Effector memory CD8-positive, alpha-beta T cell (primary cell): ENCODE results near the gene WLS.
"Not testable (repeated sequence)": the region's sequence is repeated elsewhere in the genome, so short reads cannot be mapped to it uniquely, and the experiment has no call there.

Source experiments
- ATAC-seq: fragments of 150-1000 bp; cut with Tn5 transposase; replicated peaks from 2 replicates; pipeline ENCODE4 v1.10.0; 2021; ENCODE audit warnings: mild to moderate bottlenecking, moderate library complexity
- DNase-seq, 3 experiments: peaks; one replicate each; pipeline ENCODE4 v3.0.0; 2021
- H3K27ac Mint-ChIP-seq, 2 donors: one replicate each; pipeline ENCODE4 v1.8.0; 2022; ENCODE audit warnings: mild to moderate bottlenecking in 2 of 2, mixed read lengths in 2 of 2, moderate library complexity in 2 of 2
- H3K27me3 Mint-ChIP-seq, 2 donors: one replicate each; pipeline ENCODE4 v1.8.0; 2022; ENCODE audit warnings: mixed read lengths in 2 of 2
- H3K36me3 Mint-ChIP-seq: one replicate; pipeline ENCODE4 v1.8.0; 2022; ENCODE audit warnings: mild to moderate bottlenecking, moderate library complexity, mixed read lengths; ENCODE audit not compliant: insufficient read depth
- H3K4me1 Mint-ChIP-seq, 2 donors: one replicate each; pipeline ENCODE4 v1.8.0; 2022; ENCODE audit warnings: low read depth in 2 of 2, mixed read lengths in 2 of 2
- H3K4me3 Mint-ChIP-seq, 2 donors: one replicate each; pipeline ENCODE4 v1.8.0; 2022; ENCODE audit warnings: mild to moderate bottlenecking in 2 of 2, mixed read lengths in 2 of 2, moderate library complexity in 2 of 2
- H3K9me3 Mint-ChIP-seq, 2 donors: one replicate each; pipeline ENCODE4 v1.8.0; 2022; ENCODE audit warnings: mixed read lengths in 2 of 2

Gene WLS

DNA sequence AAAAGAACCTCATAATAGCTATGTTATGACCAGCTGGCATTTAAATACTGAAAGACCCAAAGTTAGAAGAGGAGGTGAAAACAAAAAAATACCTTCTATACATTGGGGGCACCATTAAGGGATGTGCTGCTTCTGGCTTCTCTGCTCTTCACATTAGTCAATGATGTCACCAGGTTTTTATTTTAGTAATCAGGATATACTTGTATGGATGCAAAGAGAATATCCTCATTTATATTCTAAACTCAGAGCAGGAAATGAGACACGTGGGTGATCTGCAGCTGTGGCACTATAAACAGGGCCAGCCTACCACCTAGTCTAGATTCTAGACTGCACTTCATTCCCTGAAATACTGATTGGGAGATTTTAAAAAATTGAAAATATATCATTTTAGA, 51.2 kb downstream of the WLS start:
- H3K27me3 Mint-ChIP-seq: peaks cover 0 to 9% of the 10 kb centered on the region in 2 donors
- no peak for DNase-seq
- no peak for ATAC-seq
- no peaks in the 10 kb centered on the region for H3K4me1 Mint-ChIP-seq
- no peak overlapping the region for H3K27ac Mint-ChIP-seq
- no peak overlapping the region for H3K4me3 Mint-ChIP-seq
- peaks cover 0 to 7% of the 10 kb centered on the region in 2 donors for H3K9me3 Mint-ChIP-seq
- no peaks in the 10 kb centered on the region for H3K36me3 Mint-ChIP-seq

DNA sequence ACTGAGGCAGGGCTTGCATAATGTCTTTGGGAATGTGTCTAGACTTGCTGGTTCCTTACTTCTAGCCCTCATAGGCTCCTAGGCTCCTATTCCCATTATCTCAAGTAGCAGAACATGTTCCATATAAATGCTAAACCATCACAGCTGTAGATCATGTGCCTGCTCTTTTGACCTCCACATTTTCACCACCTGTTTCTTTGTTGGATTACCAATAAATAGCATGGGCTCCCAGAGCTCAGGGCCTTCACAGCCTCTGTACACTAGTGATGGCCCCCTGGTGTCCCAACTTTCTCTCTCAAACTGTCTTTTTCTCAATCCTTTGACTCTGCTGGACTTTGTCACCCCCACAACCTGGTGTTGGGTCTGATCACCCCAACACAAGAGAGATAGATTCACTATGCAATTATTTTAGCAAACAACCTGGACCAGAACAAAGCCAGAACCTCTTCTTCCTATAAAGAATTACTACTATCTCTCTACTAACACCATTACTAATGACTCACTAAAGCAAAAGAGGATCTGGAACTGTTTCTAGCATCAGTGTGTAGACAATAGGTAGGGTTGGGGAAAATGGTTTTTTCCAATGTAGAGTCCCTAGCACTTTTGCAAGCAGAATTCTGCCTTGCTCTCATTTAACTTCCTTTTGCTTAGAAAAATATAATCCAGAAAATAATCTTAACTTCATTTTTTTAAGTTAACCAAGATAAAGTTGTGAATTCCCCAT, 51.7 kb downstream of the WLS start:
- Mint-ChIP-seq H3K4me3 (no peak overlapping the region), H3K4me1 (no peaks in the 10 kb centered on the region), H3K27ac (no peak overlapping the region), H3K9me3 (peaks cover 0 to 7% of the 10 kb centered on the region in 2 donors), H3K36me3 (no peaks in the 10 kb centered on the region), H3K27me3 (peaks cover 0 to 9% of the 10 kb centered on the region in 2 donors)
- ATAC-seq: no peak
- DNase-seq: no peak

- H3K27ac Mint-ChIP-seq: no peak overlapping the region
- H3K4me1 Mint-ChIP-seq: no peaks in the 10 kb centered on the region
- no peak for ATAC-seq
Measured at GRCh38 chr1:68178821-68179490, 53.4 kb downstream of the WLS start.

DNA sequence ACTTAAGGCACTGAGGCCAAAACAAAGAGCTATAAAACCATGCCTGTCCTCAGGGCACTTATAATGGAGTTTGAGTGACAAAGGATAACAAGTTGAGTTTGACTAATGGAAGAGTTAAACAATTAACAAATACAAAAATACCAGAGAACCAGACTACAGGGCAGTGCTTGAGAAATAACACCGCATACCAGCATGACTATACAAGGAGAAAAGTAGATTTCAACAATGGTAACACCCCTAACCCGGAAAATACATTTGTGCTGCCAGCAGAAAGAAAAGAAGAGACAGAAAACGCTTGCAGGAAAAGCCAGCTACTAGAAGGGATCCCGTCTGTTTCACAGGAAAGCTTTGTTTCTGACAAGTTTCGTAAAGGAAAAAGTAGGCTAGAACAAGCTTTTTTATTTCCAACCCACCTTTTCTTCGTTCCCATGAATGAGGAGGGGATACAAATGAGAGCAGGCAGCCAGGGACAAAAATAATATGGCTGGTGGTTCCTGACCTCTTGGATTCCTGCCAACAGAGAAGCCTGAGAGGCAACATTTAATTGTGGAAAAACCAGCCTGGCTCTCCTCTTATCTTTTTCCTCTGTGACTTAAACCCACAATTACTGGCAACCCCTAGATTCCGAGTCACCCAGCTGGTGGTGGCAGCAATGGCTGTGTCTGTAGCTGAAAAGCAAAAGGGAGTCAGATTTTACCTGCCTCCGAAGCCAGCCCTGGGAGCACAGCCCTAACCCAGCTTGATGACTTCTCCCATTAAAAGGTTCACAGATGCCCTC, 56.5 kb downstream of the WLS start:
- no peak for DNase-seq
- Mint-ChIP-seq H3K27me3 (no peaks in the 10 kb centered on the region), H3K27ac (no peak overlapping the region), H3K4me3 (no peak overlapping the region), H3K4me1 (no peaks in the 10 kb centered on the region), H3K9me3 (peaks cover 0 to 13% of the 10 kb centered on the region in 2 donors), H3K36me3 (no peaks in the 10 kb centered on the region)
- ATAC-seq: no peak

More at GRCh38 chr1:68178821-68179490, 53.4 kb downstream of the WLS start:
- no peaks in the 10 kb centered on the region for H3K36me3 Mint-ChIP-seq
- H3K27me3 Mint-ChIP-seq: no peaks in the 10 kb centered on the region
- no peak overlapping the region for H3K4me3 Mint-ChIP-seq
- DNase-seq: no peak
- peaks cover 0 to 7% of the 10 kb centered on the region in 2 donors for H3K9me3 Mint-ChIP-seq

DNA sequence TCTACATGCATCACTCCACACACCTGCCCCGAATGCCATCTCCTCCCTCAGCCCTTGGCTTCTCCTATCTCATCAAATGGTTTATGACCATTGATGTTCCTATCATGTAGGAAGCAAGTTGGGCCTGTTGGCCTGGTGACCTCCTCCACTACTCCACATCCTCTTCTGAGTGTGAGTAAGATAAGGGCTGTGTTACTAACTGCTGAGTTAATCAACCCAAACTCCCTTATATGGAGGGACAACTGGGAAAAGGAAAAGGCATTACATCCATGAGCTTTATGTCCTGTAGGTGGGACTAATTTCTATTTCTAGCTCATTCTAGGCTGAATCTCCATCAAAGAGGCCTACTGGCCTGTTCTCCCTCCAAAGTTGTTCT, 57.6 kb downstream of the WLS start:
- ATAC-seq: no peak
- H3K36me3 Mint-ChIP-seq: no peaks in the 10 kb centered on the region
- no peak for DNase-seq
- H3K9me3 Mint-ChIP-seq: peaks cover 0 to 7% of the 10 kb centered on the region in 2 donors
- no peaks in the 10 kb centered on the region for H3K27me3 Mint-ChIP-seq
- no peaks in the 10 kb centered on the region for H3K4me1 Mint-ChIP-seq
- H3K27ac Mint-ChIP-seq: no peak overlapping the region
- no peak overlapping the region for H3K4me3 Mint-ChIP-seq

DNA sequence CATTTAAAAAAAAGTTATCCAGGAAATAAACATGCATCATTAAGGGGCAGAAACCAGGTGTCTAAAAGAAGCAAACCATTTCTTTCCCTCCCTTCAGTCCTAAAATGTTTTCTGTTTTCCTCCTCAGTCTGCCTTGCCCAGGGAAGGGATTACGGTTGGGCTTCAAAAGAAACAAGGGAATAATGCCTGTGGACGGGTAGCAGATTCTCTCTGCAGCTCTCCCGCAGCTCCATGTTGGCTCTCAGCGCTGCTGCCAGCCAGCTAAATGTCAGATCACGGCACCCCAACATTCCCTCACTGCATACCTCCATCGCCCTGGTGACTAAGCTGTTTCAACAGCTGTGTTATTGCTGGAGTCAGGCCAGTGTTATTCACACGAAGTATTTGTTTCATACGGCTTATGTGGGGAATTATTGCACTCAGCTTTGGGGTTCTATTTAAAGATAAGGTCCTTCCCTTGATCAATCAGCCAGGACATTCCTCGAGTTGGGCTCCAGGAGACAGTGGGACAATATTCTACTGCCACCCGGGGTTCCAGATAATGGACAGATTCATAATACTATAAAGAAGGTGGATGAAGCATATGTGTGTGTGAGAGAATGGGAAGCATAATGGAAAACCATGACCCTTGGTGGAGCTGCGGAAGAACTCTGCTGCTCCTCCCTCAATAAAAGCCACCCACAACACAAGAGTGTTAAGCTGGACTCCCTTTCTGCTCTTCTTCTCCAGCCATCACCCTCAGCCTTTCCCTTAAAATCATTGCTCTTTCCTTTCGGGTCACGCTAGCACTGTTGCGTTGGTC, 58.2 kb downstream of the WLS start:
- peaks cover 0 to 7% of the 10 kb centered on the region in 2 donors for H3K9me3 Mint-ChIP-seq
- no peak for ATAC-seq

DNA sequence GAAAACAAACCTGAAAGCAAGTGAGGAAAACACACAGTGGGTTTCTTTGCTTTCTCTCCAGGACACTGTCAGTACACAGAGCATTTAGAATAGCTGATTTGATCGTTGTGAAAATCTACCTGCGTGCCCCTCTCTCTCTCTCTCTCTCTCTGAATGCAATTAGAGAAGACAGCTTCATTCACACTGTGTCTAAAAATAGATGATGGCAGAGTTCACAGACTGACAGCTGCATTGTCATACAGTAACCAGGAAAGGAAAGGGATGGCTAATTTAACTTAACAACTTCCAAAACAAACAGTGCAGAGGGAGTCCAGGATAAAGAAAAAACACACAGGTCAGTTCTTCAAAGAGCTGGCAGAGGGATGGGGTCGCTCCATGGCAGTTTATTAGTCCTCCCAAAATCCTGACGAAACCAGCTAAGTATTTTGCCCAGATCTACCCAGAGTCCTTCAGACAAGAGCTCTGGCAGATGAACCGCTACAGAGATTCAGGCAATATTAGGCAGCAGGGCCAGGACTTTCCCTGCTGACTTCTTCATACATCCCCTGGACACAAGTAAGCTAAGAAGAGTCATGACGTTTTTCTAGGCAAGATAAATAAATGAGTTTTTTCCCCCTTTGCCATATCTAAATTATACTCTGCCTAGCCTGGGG, 58.9 kb downstream of the WLS start:
- H3K36me3 Mint-ChIP-seq: no peaks in the 10 kb centered on the region
- H3K4me1 Mint-ChIP-seq: no peaks in the 10 kb centered on the region
- no peaks in the 10 kb centered on the region for H3K27me3 Mint-ChIP-seq

More for the DNA sequence above, 58.2 kb downstream of the WLS start:
- H3K4me1 Mint-ChIP-seq: no peaks in the 10 kb centered on the region
- no peak overlapping the region for H3K4me3 Mint-ChIP-seq
- no peaks in the 10 kb centered on the region for H3K27me3 Mint-ChIP-seq
- DNase-seq: no peak
- H3K27ac Mint-ChIP-seq: no peak overlapping the region
- H3K36me3 Mint-ChIP-seq: no peaks in the 10 kb centered on the region

DNA sequence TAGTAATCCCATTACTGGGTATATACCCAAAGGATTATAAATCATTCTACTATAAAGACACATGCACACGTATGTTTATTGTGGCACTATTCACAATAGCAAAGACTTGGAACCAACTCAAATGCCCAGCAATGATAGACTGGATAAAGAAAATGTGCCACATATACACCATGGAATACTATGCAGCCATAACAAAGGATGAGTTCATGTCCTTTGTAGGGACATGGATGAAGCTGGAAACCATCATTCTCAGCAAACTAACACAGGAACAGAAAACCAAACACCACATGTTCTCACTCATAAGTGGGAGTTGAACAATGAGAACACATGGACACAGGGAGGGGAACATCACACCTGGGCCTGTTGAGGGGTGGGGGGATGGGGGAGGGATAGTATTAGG, 60.5 kb downstream of the WLS start:
- DNase-seq, ATAC-seq, H3K4me3 Mint-ChIP-seq, H3K9me3 Mint-ChIP-seq, H3K27me3 Mint-ChIP-seq, H3K4me1 Mint-ChIP-seq, H3K36me3 Mint-ChIP-seq, H3K27ac Mint-ChIP-seq: not testable (repeated sequence)

More for the DNA sequence above, 58.9 kb downstream of the WLS start:
- Mint-ChIP-seq H3K4me3 (no peak overlapping the region), H3K27ac (no peak overlapping the region), H3K9me3 (peaks cover 0 to 7% of the 10 kb centered on the region in 2 donors)
- DNase-seq: no peak
- ATAC-seq: no peak

- Mint-ChIP-seq H3K9me3 (peaks cover 0 to 7% of the 10 kb centered on the region in 2 donors), H3K4me3 (no peak overlapping the region), H3K27me3 (no peaks in the 10 kb centered on the region), H3K36me3 (no peaks in the 10 kb centered on the region), H3K4me1 (no peaks in the 10 kb centered on the region), H3K27ac (no peak overlapping the region)
- no peak for DNase-seq
- no peak for ATAC-seq
Measured at GRCh38 chr1:68168545-68169171, 63.7 kb downstream of the WLS start.

DNA sequence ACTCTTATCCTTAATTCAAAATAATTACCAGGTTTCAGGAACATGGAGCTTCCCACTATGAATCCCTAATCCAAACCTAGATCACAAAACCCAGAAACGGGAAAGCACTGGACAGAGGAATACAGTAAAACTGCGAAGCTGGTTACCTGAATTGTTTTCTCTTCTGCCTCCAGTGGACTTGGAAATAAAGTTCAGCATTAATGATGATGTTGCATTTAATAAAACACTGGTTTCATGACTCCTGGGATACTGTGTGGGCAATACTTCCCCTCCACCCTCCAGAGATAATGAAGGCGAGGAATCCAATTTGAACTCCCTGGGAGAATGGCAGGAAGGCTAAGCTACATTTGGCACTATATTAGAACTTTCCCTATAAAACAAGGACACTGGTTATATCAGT, 65.1 kb downstream of the WLS start:
- no peak overlapping the region for H3K27ac Mint-ChIP-seq
- ATAC-seq (no peak), DNase-seq (no peak)
- H3K36me3 Mint-ChIP-seq: no peaks in the 10 kb centered on the region
- no peaks in the 10 kb centered on the region for H3K9me3 Mint-ChIP-seq
- H3K27me3 Mint-ChIP-seq: no peaks in the 10 kb centered on the region
- no peak overlapping the region for H3K4me3 Mint-ChIP-seq
- H3K4me1 Mint-ChIP-seq: no peaks in the 10 kb centered on the region

DNA sequence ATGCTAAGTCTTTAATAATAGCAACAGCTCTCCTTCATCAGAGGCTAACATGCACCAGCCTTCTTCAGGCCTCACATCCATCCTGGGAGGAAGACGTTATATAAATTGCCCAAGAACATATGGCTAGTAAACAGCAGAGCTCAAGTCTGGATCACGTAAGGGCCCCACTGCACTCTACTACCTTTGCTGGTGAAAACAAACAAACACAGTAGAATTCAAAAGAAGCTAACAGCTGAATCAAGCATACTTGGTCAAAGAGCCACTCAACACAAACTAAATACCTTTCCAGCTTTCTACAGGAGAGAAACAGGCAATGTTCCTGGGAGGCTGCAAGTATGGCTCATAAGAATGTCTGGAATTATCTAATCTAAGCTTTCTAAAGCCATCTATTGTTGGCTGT, 66.0 kb downstream of the WLS start:
- H3K27me3 Mint-ChIP-seq: no peaks in the 10 kb centered on the region
- DNase-seq: no peak
- no peaks in the 10 kb centered on the region for H3K4me1 Mint-ChIP-seq
- peaks cover 0 to 6% of the 10 kb centered on the region in 2 donors for H3K9me3 Mint-ChIP-seq
- ATAC-seq: no peak
- H3K36me3 Mint-ChIP-seq: no peaks in the 10 kb centered on the region
- no peak overlapping the region for H3K4me3 Mint-ChIP-seq
- no peak overlapping the region for H3K27ac Mint-ChIP-seq

GRCh38 chr1:68165665-68166064, 66.7 kb downstream of the WLS start:
- H3K9me3 Mint-ChIP-seq: peaks cover 0 to 6% of the 10 kb centered on the region in 2 donors
- ATAC-seq (no peak), DNase-seq (no peak)
- H3K27me3 Mint-ChIP-seq: no peaks in the 10 kb centered on the region
- H3K36me3 Mint-ChIP-seq: no peaks in the 10 kb centered on the region
- no peaks in the 10 kb centered on the region for H3K4me1 Mint-ChIP-seq
- no peak overlapping the region for H3K27ac Mint-ChIP-seq
- no peak overlapping the region for H3K4me3 Mint-ChIP-seq
